Activated naive CD4-positive, alpha-beta T cell treated with anti-CD3 and anti-CD28 coated beads, Interleukin-2, amount 50 U/mL, for 72 hours (primary cell): ENCODE data around the gene IP6K2. TPM values are rescaled to one million over a fixed set of nuclear protein-coding genes. Genes with fewer than 3 reads are reported as not detected.

Source experiments
- ATAC-seq, 2 donors: fragments of 150-1000 bp; cut with Tn5 transposase; 2 replicates each; pipeline ENCODE4 v1.10.0; 2021; ENCODE audit warnings: mild to moderate bottlenecking in 2 of 2, moderate library complexity in 2 of 2
- DNase-seq, 2 donors: peaks; one replicate each; pipeline ENCODE4 v3.0.0; 2021 to 2022; ENCODE audit warnings: low spot score in 2 of 2
- H3K27ac Mint-ChIP-seq, 2 donors: one replicate each; pipeline ENCODE4 v1.8.0; 2022; ENCODE audit warnings: mild to moderate bottlenecking in 2 of 2, mixed read lengths in 2 of 2
- H3K36me3 Mint-ChIP-seq, 2 donors: one replicate each; pipeline ENCODE4 v1.8.0; 2022; ENCODE audit warnings: mixed read lengths in 2 of 2
- H3K9me3 Mint-ChIP-seq, 2 donors: one replicate each; pipeline ENCODE4 v1.8.0; 2022; ENCODE audit warnings: mixed read lengths in 2 of 2
- total RNA-seq, 2 donors: library from RNA; stranded (reverse); gene quantifications; one replicate each; pipeline ENCODE4 v1.2.3, GENCODE V29; 2022

IP6K2 gene
- total RNA-seq, 2 donors from 2014 or later, result 53.8 to 73.5 TPM

GRCh38 chr3:48644898-48645760 lies 71.9 kb downstream of the IP6K2 start:
- ATAC-seq, result no peak
- no peak for DNase-seq
- Mint-ChIP-seq H3K27ac (peak overlapping the region in 1 of 2 donors; percentile 17), H3K9me3 (no peaks in the 10 kb centered on the region), H3K36me3 (no peaks in the 10 kb centered on the region)

- DNase-seq (no peak), ATAC-seq (no peak)
- no peaks in the 10 kb centered on the region for H3K36me3 Mint-ChIP-seq
- H3K27ac Mint-ChIP-seq, result peak overlapping the region in 1 of 2 donors; percentile 17
- H3K9me3 Mint-ChIP-seq, result no peaks in the 10 kb centered on the region
Measured at GRCh38 chr3:48642605-48643004, 74.4 kb downstream of the IP6K2 start.

GRCh38 chr3:48641396-48641795 lies 75.6 kb downstream of the IP6K2 start:
- ATAC-seq (no peak), DNase-seq (no peak)
- Mint-ChIP-seq H3K9me3 (no peaks in the 10 kb centered on the region), H3K27ac (peak overlapping the region in 1 of 2 donors; percentile 88), H3K36me3 (no peaks in the 10 kb centered on the region)

GRCh38 chr3:48639944-48640606 lies 76.9 kb downstream of the IP6K2 start:
- DNase-seq, result no peak
- Mint-ChIP-seq H3K36me3 (no peaks in the 10 kb centered on the region), H3K9me3 (no peaks in the 10 kb centered on the region), H3K27ac (no peak overlapping the region)
- no peak for ATAC-seq

Other genes with a start within 250 kb of the IP6K2 start
- 10 to 100 TPM; 64.0 to 75.3 TPM for gene SHISA5, start 213.0 kb downstream of the IP6K2 start, total RNA-seq
- 100 to 1,000 TPM in 1 of 2 donors, 1 to 10 TPM in 1; 6.3 to 139 TPM for gene PFKFB4, start 160.4 kb downstream of the IP6K2 start, total RNA-seq
- gene UCN2, start 153.4 kb downstream of the IP6K2 start, total RNA-seq, result under 1 TPM in 1 of 2 donors, not detected in 1; 0.21 TPM
- 1 to 10 TPM; 3.2 to 5.5 TPM for gene COL7A1, start 121.9 kb downstream of the IP6K2 start, total RNA-seq
- 100 to 1,000 TPM; 257 to 269 TPM for gene UQCRC1, start 107.6 kb downstream of the IP6K2 start, total RNA-seq
- under 1 TPM in 1 of 2 donors, not detected in 1; 0.36 TPM for gene TMEM89, start 95.5 kb downstream of the IP6K2 start, total RNA-seq
- gene SLC26A6, start 81.8 kb downstream of the IP6K2 start, total RNA-seq, result 100 to 1,000 TPM in 1 of 2 donors, 10 to 100 TPM in 1; 38.3 to 110 TPM
- gene CELSR3, start 54.3 kb downstream of the IP6K2 start, total RNA-seq, result 10 to 100 TPM; 12.6 to 13.1 TPM
- 10 to 100 TPM; 45.7 to 77.2 TPM for gene NCKIPSD, start 31.3 kb downstream of the IP6K2 start, total RNA-seq
- 10 to 100 TPM; 13.9 to 25.6 TPM for gene PRKAR2A, start 130.7 kb upstream of the IP6K2 start, total RNA-seq
- 10 to 100 TPM; 18.3 to 20.5 TPM for gene SLC25A20, start 181.7 kb upstream of the IP6K2 start, total RNA-seq
- 100 to 1,000 TPM; 116 to 127 TPM for gene ARIH2, start 201.6 kb upstream of the IP6K2 start, total RNA-seq